HG03108 (cell line): ENCODE data around the gene BCAS3.
"Not testable (repeated sequence)": the region's sequence is repeated elsewhere in the genome, so short reads cannot be mapped to it uniquely, and the experiment has no call there.

Experiments
- ATAC-seq: cut with Tn5 transposase; IDR thresholded peaks from one replicate; pipeline ENCODE4 v1.9.1; 2021; ENCODE audit warnings: moderate library complexity; ENCODE audit not compliant: unreplicated experiment

The BCAS3 gene

DNA sequence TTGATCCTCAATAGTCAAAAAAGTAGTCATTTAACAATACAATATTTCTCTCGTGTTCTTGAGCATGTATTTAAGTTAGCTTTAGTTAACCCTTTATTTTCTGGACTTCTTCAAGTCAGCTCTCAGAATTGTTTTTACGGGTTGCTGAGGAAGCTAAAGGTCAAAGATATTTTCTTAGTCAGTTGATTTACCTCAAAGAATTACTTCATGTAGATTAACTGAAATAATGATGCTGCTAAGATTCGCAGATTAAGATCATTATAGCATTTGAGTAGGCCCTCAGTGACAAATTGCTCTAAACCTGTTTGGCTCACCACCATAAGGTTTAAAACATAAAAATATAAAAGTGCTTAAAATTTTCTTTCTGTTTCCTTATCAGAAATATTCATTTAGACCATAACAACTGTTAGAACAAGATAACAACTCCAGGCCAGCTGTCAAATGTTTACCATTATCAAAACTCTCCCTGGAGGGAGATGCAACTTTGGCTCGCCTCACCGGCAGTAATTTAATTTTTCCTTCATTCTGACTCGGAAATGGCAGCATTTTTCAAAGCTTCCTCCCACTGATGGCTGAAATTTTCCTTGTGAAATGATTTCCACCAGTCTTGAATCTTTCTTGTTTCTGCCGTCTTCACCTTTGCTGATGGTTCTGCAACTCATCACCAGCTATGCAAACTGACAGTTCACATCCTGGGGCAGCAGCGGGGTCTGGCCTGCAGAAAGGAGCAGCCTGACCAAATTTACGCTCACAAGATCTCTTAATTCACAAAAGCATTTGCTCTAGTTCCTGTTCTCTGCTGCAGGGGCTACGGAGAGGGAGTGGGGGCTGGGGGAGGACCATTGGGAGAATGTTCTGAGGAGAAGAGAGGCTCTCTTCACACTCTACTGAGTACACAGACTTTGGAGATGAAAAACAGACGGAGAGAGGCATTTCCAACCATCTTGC, 467.2 kb downstream of the BCAS3 start:
- ATAC-seq = no peak

DNA sequence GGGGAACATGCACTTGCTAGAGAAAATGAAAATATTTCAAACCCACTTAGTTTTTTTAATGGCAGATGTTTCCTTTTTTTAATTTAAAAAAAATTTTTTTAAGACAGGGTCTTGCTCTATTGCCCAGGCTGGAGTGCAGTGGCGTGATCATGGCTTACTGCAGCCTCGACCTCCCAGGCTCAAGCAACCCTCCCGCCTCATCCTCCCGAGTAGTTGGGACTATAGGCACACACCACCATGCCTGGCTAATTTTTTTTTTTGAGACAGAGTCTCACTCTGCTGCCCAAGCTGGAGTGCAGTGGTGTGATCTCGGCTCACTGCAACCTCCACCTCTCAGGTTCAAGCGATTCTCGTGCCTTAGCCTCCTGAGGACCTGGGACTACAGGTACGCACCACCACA, 469.2 kb downstream of the BCAS3 start:
- not testable (repeated sequence) for ATAC-seq

DNA sequence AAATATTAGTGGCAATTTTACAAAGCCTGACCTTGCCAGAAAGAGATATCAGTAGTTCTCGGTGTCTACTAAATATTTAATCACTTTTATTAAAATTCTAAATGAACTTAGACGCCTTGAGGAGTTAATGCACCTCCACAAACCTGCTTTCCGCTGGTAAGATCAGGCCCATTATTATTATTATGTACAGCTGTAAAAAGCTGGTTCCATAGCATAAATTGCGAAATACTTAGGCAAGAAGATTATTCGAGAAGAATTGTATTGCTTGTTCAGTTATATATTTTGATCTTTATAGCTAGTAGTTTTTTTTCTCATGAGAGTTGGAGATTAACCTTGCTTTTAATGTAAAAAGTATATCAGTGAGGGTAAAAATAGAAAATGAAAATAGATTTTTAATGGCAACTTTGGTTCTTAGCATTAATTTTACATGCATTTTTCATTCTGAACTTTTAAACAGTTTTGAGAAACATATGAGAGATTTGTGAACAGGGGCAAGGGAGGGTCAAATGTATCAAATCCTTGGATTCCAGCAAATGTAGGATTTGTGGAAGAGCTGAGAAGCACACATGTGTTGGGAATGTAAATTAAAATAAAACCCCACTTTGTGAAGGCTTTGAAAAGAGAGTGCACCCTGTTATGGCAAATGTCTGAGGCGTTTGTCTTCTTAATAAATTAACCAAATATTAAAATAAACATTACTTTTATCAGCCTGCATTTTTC, 471.6 kb downstream of the BCAS3 start:
- no peak for ATAC-seq

DNA sequence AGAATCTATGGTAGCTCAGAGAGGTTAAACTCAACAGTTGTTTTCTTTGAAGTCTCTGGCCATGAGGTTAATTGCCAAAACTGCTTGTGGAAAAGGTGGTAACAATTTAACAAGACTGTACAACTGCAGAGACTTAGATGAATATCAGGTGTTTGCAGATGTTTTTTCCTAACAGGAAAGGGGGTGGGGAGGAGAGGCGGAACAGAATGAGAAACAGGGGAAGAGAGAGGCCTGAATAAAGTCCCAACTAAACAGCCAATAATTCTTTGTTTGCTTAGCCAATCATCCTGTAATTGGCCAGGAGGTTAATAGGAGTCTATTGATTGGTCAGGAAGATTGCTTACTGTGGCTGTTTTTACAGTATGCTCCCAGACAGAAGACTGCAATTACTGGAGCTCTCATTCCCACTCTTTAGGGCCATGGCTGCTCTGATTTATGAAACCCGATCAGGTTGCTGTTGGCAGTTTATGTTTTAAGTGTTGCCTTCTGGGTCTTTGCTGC, 472.3 kb downstream of the BCAS3 start:
- ATAC-seq = no peak

DNA sequence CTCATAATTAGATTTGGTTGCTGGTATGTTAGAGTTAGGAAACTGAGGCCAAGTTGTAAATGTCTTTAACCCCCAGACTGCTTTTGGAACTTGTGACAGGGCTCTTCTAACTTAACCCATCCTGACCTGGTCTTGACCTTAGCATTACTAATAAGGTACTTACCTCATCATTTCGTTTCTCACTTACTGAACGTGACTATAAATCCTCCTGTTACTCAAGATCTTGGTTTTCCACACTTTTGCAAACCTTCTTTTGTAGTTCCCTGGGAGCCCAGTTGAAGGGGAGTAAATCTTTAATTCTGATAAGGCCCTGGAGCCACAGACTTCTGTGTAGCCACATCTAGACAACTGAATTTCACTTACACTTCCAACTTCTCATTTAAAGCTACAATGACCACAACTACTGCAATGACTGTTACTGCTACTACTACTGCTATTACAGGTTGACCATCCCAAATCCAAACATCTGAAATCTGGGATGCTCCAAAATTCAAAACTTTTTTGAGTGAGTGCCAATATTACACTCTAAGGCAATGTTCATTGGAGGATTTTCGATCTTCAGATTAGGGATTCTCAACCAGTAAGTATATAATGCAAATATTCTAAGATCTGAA, 473.1 kb downstream of the BCAS3 start:
- ATAC-seq = no peak

DNA sequence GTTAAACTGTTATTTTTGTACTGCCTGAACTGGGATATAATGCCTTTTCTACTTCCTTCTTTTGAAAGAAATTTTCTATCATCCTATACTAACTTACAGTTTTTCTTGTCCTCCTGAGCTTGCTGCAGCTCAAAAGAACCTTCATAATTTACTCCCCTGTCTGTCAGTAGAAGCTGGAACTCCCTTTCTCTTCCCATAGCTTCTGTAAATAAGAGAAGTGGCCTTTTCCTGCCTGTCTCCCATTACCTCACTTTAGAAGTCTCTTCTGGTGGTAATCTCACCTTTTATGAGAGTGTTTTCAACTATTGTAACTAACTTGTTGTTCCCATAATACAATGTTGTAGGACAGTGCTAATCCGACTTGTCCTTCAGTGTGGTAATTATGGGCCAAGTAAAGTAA, 475.2 kb downstream of the BCAS3 start:
- ATAC-seq = no peak

DNA sequence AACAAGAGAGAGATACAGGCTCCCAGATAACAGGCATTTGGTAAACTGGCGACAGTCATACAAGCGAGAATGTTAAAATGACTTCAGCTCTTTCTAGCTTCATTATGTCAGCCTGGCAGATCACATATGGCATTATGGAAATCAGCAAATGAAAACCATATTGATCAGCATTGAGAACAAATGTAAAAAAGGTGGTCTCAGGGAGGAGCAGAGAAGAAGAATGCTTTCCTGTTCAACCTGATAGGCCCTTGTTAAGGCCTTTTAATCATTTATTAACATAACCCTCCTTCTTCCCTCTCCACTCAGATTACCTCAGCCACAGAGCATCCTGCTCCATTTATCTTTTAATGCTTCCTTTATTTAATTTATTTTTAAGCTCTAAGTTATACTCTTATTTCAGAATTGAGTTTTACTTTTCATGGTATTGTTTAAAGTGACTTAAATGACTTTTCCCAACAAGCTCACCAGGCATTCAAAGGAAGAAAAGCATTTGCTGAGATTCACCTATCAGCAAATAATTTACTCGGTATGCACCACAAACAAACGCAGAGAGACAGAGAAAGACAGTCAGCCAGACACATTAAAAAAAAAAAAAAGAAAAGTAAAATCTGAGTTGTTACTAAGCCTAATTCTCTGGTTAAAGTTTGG, 478.1 kb downstream of the BCAS3 start:
- ATAC-seq = no peak

DNA sequence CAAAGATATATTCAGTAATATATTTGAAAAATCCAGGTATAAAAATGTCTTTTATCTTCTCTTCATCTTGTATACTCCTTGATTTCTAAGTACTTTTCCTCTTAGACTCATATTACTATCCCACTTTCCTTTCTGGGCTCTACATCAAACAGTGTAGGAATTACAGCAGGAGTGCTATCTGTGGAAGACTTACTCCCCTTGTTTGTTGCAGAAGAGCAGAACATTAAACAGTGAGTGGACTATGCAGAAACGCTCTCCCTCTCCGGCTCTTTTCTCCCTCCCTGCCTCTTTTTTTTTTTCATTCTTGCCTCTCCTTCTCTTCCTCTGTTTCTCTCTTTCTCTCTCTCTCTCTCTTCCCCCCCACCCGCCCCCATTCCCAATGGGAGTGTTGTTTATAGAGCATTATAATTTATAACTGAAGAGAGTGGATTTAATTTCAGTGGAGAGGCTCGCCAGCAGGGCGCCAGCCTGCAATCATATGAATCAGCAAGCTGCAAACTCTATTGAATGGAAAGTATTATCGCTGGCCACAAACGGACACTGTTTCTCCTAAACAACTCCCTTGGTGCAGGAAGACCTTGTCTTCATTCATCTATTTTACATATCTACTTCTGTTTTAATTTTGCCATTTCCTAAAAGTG, 479.7 kb downstream of the BCAS3 start:
- no peak for ATAC-seq

DNA sequence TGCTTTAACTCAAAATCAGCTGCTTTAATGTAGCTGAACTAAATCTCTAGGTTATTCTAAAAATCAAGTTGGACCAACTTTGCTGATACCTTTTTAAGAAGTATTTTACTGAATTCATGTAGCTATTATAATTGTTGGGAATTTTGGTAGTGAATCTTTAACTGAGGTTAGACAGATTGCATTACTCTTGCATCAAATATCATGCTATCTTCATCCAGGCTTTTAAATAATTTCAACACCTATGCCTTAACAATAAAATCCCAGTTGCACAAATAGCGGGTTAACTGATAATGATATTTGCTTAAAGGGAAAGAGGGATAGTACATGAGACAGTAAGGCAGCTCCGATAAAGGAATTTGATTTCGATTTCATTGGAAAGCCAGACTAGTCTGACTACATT, 480.7 kb downstream of the BCAS3 start:
- ATAC-seq = no peak

DNA sequence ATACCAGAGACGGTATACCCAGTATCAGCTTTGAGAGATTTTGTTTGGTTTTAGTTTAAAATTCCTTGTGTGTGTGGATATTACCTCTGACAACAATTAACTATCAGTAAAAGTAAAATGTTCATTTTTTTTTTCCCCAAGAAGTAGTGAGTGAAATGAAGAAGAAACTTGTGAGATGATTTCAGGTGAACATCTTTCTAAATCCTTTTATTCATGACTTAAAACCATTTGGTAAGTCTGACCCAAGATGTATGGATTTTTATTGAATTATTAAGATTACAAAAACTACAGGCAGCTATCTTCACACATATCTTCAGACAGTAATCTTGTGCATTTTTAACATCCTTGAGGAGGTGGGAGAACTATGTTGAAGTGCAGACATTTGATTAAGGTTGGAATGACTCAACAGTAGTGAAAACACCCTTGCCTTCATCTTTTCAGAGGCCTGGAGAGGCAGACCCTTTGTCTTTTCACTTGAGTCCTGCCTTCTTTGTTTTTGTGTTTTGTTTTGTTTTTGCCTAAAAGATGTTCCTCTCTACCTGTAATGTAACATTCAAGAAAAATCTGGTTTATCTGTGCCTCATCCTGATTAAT, 481.7 kb downstream of the BCAS3 start:
- no peak for ATAC-seq

DNA sequence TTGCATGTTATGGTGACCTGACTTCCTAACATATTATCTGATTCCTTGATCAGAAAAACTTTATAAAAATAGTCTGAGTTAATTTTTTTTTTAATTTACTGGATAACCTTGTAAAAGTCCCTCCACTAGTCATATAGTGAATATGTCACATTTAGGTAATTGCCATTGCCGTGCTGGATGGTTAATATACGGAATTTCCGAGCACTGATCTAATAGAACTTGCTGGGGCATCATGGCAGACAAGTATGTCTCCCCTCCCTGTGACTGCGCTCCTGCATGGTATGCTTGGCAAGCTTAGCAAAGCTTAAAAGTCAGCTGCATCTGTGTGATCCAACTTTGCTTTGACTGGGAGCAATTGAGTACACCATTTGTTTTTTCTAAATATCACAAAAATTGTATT, 482.6 kb downstream of the BCAS3 start:
- no peak for ATAC-seq

DNA sequence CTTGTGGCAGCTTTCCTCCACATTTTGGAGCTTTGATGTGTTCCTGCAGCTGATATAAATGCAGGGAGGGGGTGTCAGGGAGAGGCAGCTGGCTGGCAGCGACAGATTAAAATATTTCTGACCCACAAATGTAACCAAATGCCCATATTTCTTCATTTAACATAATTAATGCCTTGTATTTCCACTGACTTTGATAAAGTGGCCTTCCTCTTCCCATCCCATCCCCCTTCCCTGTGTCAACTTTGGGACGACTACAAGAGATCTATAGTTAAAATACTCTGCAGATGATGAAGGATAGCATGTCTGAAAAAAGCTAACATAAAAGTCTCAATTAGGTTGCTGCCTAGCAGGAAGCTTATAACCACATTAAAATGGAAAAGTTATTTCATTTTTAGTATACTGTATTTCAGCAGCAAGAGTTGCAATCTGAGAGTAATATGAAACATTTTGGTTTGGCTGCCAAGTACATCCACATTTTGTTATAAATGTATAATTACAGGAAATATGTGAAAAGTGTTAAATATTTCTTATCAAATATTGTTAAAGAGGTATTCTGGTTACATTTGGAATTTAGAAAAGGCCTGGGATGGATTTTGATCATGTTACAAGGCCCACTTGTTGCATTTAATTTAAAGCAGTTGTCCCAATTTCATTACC, 483.3 kb downstream of the BCAS3 start:
- no peak for ATAC-seq

DNA sequence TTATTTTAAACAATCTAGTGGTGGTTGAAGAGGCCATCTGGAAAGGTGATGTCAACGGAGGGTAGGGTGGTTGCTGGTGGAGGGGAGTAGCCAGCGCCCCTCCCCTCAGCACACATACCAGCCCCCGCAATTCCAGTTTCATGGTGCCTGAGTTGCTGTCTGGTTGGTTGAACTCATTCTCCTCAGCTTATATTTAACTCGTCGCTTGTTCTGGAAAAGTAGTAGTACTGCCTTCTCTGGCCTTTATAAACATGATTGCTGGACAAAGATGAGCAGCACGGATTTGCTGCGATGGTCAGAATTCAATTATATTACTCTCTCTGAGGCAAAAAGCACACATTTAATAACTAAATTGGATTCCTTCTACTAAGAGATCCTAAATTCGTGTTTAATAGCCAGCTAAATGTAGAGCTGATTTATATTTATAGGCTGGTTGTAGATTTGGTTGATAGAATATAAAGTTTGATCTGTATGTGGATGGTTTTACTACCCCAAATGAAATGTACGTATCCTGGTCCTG, 484.0 kb downstream of the BCAS3 start:
- no peak for ATAC-seq

DNA sequence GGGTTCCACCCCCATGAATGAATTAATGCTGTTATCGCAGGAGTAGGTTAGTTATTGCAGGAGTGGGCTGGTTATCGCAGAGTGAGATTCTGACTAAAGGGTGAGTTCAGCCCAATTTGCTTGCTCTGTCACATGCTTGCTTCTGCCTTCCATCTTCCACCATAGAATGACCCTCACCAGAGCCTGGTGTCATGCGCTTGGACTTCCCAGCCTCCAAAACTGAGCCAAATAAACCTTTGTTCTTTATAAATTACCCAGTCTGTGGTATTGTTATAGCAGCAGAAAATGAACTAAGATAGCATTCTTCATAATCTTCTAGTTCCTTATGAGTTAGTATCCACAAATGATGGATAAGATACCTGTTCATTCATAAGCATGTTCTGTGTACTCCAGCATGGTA, 486.9 kb downstream of the BCAS3 start:
- ATAC-seq = no peak

DNA sequence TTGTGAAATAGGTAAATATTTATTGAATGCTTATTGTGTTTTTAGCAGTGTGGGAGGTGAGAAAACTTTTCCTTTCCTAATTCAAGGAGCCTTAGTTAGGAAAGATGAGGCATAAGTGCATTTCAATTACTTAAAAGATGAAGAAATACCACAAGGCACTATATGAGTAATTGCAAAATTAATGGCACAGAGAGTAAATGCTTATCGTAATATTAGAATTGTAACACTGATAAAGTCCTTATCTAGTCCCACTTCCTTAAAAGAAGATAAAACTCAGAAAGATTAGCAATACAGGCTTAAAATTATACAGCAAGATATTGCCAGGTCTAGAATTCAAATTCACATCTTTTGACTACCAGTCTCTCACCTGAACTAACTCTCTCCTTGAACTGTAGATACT, 489.4 kb downstream of the BCAS3 start:
- no peak for ATAC-seq

DNA sequence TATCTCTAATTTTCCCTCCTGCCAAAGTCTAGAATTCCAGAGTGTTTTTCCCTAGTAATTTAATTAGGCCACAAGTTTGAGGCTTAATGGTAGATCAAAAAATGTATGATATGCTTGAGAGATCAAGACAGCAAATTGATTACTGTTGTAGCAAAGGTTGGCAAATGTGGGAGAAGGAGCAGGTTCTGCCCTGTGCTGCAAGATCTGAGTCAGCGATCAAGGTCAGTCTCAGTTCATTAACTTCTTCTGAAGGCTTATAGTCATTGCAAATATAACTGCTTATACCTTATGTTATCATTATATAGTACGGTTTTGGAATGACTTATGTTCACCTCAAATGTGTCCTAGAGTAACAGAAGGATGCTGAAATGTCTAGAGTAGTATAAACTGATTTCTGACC, 490.9 kb downstream of the BCAS3 start:
- ATAC-seq = no peak

DNA sequence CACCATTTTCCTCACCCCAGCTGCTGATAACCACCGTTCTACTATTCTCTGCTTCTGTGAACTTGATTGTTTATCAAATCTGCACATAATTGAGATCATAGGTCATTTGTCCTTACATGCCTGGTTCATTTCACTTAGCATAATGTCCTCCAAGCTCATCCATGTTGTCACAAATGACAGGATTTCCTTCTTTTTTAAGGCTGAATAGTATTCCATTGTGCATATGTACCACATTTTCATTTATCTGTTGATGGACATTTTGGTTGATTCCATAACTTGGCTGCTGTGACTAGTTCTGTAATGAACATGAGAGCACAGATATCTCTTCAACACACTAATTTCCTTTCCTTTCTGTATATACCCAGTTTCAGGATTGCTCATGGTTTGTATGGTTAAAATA, 496.7 kb downstream of the BCAS3 start:
- ATAC-seq = no peak

DNA sequence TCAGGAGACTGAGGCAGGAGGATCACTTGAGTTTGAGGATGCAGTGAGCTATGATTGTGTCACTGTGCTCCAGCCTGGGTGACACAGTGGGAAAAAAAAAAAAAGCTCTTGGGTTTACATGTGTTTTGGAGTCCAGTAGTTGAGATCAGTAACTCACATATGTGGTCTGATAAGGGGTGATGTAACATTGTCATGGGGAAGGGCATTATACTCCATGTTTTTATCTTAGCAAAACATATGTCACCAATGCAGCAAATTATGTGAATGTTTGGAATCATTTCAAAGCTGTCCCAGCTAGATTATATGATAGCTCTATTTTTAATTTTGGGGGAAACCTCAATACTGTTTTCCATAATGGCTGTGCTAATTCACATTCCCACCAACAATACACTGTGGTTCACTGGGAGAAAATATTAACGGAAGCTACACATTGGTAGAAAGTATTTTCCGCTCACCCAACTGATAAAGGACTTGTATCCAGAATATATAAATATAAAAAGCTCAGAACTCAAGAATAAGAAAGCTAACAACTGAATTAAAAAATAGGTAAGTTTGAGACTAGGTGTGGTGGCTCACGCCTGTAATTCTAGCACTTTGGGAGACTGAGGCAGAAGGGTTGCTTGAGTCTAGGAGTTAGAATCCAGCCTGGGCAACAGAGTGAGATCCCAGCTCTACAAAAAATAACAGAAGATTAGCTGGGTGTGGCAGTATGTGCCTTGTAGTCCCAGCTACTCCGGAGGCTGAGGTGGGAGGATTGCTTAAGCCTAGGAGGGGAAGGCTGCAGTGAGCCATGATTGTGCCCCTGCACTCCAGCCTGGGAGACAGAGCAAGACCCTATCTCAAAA, 497.9 kb downstream of the BCAS3 start:
- no peak for ATAC-seq

DNA sequence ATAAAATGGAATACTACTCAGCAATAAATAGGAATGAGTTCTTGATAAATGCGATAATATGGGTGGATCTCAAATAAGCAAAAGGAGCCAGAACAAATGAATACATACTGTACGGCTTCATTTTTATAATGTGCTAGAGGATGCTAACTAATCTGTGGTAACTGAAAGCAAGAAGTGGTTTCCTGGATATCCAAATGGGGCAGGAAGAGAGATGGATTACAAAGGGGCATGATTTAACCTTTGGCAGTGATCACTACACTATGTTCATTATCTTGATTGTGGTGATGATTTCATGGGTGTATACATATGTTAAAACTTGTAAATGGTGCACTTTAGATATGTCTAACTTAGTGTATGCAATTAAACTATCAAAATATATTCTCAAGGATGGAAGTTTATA, 499.7 kb downstream of the BCAS3 start:
- no peak for ATAC-seq
